HuH-7.5 (cell line): ENCODE results near the gene SSX2B.
"Not testable (repeated sequence)": the region's sequence is repeated elsewhere in the genome, so short reads cannot be mapped to it uniquely, and the experiment has no call there.

Experiments used
- DNase-seq: peaks from one replicate; pipeline ENCODE4 v3.0.0; 2011; ENCODE audit warnings: low spot score

SSX2B gene

GRCh38 chrX:52750952-52751351 lies at the start of gene SSX2B:
TSS of gene SSX2B (plus strand) at chrX:52751252. CDS start at chrX:52752681, 1,429 bp downstream.
- DNase-seq = not testable (repeated sequence)

- not testable (repeated sequence) for DNase-seq
Measured at GRCh38 chrX:52707078-52707477, 44.0 kb upstream of the SSX2B start, which contains the start of gene SSX2. TSS of gene SSX2 (minus strand) at chrX:52707178. CDS start at chrX:52705749, 1,429 bp downstream.

GRCh38 chrX:52765983-52766382 lies 14.9 kb downstream of the SSX2B start:
- not testable (repeated sequence) for DNase-seq

- DNase-seq = not testable (repeated sequence)
Measured at GRCh38 chrX:52773504-52773903, 22.5 kb downstream of the SSX2B start.

- DNase-seq = not testable (repeated sequence)
Measured at GRCh38 chrX:52797327-52797726, 46.3 kb downstream of the SSX2B start, which contains the start of gene SPANXN5. TSS of gene SPANXN5 (minus strand) at chrX:52797427. CDS start at chrX:52797348, 79 bp downstream.

GRCh38 chrX:52804876-52805275 lies 53.8 kb downstream of the SSX2B start:
- not testable (repeated sequence) for DNase-seq
